ENCODE measurements around the gene RCAN3. TPM values are rescaled to one million over a fixed set of nuclear protein-coding genes. Genes with fewer than 3 reads are reported as not detected.
"Not testable (repeated sequence)": the region's sequence is repeated elsewhere in the genome, so short reads cannot be mapped to it uniquely, and the experiment has no call there.

RCAN3 gene
- total and polyA plus RNA-seq, 8 donors, result 4.0 to 14.2 (median 11.9) TPM

GRCh38 chr1:24490101-24490781, 12.4 kb upstream of the RCAN3 start:
- TF ChIP-seq CTCF (IDR thresholded peaks at IDR 0.05), result no peak
- no peak for DNase-seq
- FAIRE-seq, result no peak

DNA sequence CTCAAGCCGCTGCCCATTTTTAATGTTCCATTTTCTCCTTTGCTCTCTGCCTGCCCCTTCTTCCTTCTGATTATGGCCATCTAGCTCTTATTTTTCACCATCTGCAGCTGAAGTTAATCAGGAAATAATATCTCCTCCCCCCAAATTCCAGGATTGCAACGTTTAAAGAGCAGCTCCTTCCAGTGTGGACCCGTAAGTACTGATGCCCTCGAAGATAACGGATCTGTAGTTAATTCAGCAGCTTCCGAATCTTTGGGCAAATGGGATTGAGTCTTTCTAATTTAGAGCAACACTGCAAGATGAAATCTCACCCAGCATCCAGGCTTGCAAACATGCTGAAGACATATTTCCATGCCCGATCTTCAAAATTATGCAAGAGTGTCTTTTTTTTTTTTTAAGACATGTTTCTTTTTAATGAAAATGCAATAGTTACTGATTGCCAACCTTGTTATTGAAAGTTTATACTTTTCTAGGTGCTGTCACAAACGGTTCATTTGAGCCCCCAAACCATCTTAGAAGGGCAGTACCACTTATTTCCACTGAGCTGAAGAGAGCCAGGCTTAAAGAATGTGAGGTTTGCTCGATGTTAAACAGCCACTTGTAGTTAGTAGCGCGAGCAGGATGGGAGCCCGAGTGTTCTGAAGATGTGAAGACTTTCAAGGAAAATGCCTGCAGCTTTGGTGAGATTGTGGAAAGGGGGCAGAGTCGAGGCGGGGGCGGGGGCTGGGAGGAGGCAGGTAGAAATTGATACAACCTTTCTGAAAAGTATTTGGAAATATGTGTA, 10.9 kb upstream of the RCAN3 start:
- no peaks in the 10 kb centered on the region for H3K4me1 ChIP-seq
- FAIRE-seq (no peak), DNase-seq (no peak), ATAC-seq (no peak)
- no peaks in the 10 kb centered on the region for H3K36me3 ChIP-seq
- no peak for TF ChIP-seq CTCF (IDR thresholded peaks at IDR 0.05)
- WGBS, 2 donors, result 60 to 67% methylated on average over 15 of the region's 15 CpGs
- H3K4me3 ChIP-seq, result no peak overlapping the region
- H3K9me3 ChIP-seq, result no peaks in the 10 kb centered on the region
- intact Hi-C loops (cut with DNase I), result loop anchor here in 1 of 3 donors (10.0 kb wide), 1 partner anchor 67 kb away; no protein-coding TSS in a partner anchor
- no peak overlapping the region for H3K27ac ChIP-seq
- H3K27me3 ChIP-seq, result no peaks in the 10 kb centered on the region

More at GRCh38 chr1:24490101-24490781, 12.4 kb upstream of the RCAN3 start:
- 96 to 100% methylated on average over 16 to 18 of the region's 18 CpGs for WGBS, 2 donors
- Histone ChIP-seq H3K9me3 (no peaks in the 10 kb centered on the region), H3K27ac (no peak overlapping the region), H3K27me3 (no peaks in the 10 kb centered on the region), H3K4me1 (no peaks in the 10 kb centered on the region), H3K36me3 (no peaks in the 10 kb centered on the region), H3K4me3 (no peak overlapping the region)
- ATAC-seq, result no peak
- intact Hi-C loops (cut with DNase I), result loop anchor here in 1 of 3 donors (10.0 kb wide), 1 partner anchor 65 kb away; no protein-coding TSS in a partner anchor

DNA sequence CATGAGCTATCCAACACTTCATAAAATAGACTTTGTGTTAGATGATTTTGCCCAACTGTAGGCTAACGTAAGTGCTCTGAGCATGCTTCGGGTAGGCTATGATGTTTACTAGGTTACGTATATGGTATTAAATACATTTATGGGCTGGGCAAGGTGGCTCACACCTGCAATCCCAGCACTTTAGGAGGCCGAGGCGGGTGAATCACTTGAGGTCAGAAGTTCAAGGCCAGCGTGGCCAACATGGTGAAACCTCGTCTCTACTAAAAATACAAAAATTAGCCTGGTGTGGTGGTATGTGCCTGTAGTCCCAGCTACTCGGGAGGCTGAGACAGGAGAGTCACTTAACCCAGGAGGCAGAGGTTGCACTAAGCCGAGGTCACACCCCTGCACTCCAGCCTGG, 9.7 kb upstream of the RCAN3 start:
- H3K27me3 ChIP-seq, H3K9me3 ChIP-seq, H3K4me1 ChIP-seq, H3K36me3 ChIP-seq, DNase-seq, H3K4me3 ChIP-seq, H3K27ac ChIP-seq, ATAC-seq, FAIRE-seq: not testable (repeated sequence)
- intact Hi-C loops (cut with DNase I), result loop anchor here in 1 of 3 donors (10.0 kb wide), 1 partner anchor 68 kb away; no protein-coding TSS in a partner anchor
- WGBS, 2 donors, result 88 to 92% methylated on average over 9 of the region's 9 CpGs

GRCh38 chr1:24493785-24494184, 8.9 kb upstream of the RCAN3 start:
- Histone ChIP-seq H3K27me3 (no peaks in the 10 kb centered on the region), H3K9me3 (no peaks in the 10 kb centered on the region), H3K4me3 (no peak overlapping the region), H3K27ac (no peak overlapping the region), H3K4me1 (no peaks in the 10 kb centered on the region), H3K36me3 (no peaks in the 10 kb centered on the region)
- ATAC-seq (no peak), FAIRE-seq (no peak), DNase-seq (no peak)
- intact Hi-C loops (cut with DNase I), result loop anchor here in 1 of 3 donors (10.0 kb wide), 1 partner anchor 69 kb away; no protein-coding TSS in a partner anchor
- WGBS, 2 donors, result 69 to 74% methylated on average over 3 of the region's 3 CpGs
- TF ChIP-seq CTCF (IDR thresholded peaks at IDR 0.05), result no peak

DNA sequence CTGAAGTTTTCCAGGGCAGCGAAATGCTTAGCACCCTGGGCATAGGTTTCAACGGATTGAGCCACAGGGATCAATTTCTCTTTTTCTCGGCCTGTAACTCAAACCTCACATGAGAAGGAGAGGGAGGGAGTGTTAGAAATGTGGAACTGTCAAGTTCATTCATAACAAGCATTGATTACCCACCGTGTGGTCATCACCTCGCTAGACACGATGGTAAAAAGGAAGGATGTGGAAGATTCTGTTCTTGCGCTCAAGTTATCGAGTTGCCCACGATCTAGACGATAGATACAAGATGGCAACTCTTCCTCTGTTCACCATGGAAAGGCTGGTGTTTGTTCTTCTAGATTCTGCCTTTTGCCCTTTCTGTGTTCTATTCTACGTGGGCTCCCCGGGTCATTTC, 4.0 kb upstream of the RCAN3 start:
- Histone ChIP-seq H3K36me3 (no peaks in the 10 kb centered on the region), H3K27me3 (no peaks in the 10 kb centered on the region), H3K4me1 (peaks cover 0 to 5% (median 0%) of the 10 kb centered on the region in 3 donors), H3K27ac (no peak overlapping the region), H3K4me3 (no peak overlapping the region), H3K9me3 (no peaks in the 10 kb centered on the region)
- TF ChIP-seq CTCF (IDR thresholded peaks at IDR 0.05), result no peak
- ATAC-seq (no peak), DNase-seq (no peak), FAIRE-seq (no peak)
- intact Hi-C loops (cut with DNase I), result loop anchor here in 1 of 3 donors (10.0 kb wide), 1 partner anchor 74 kb away; no protein-coding TSS in a partner anchor
- 87 to 92% methylated on average over 12 of the region's 12 CpGs for WGBS, 2 donors

Measured in pancreas (tissue), 10 donors.